T-helper 1 cell treated with Interleukin-12 subunit alpha and Interleukin-12 subunit beta and Interleukin-4 antibody, amounts not matched to agents 30 μg/mL and 1 μg/mL, for 36 hours (primary cell): ENCODE results near the gene NFATC3.
A peak's percentile ranks its signal among the peaks of the same experiment; 100 is the strongest.

ENCODE experiments used
- H3K27ac Mint-ChIP-seq: one replicate; pipeline ENCODE4 v1.8.0; 2021; ENCODE audit warnings: mild to moderate bottlenecking, mixed read lengths
- H3K27me3 Mint-ChIP-seq: one replicate; pipeline ENCODE4 v1.8.0; 2021; ENCODE audit warnings: low read depth, mixed read lengths
- H3K36me3 Mint-ChIP-seq: one replicate; pipeline ENCODE4 v1.8.0; 2021; ENCODE audit warnings: low read depth, mixed read lengths
- H3K4me1 Mint-ChIP-seq: one replicate; pipeline ENCODE4 v1.8.0; 2021; ENCODE audit warnings: low read depth, mixed read lengths
- H3K4me3 Mint-ChIP-seq: one replicate; pipeline ENCODE4 v1.8.0; 2021; ENCODE audit warnings: mild to moderate bottlenecking, moderate library complexity, mixed read lengths
- H3K9me3 Mint-ChIP-seq: one replicate; pipeline ENCODE4 v1.8.0; 2021; ENCODE audit warnings: mixed read lengths

NFATC3 gene

GRCh38 chr16:68079626-68080344 lies 5.4 kb upstream of the NFATC3 start:
- H3K27me3 Mint-ChIP-seq: no peaks in the 10 kb centered on the region
- H3K4me1 Mint-ChIP-seq: peaks cover 81% of the 10 kb centered on the region
- no peaks in the 10 kb centered on the region for H3K9me3 Mint-ChIP-seq
- H3K27ac Mint-ChIP-seq: peak overlapping the region; percentile 91
- peak overlapping the region; percentile 60 for H3K4me3 Mint-ChIP-seq
- peaks cover 23% of the 10 kb centered on the region for H3K36me3 Mint-ChIP-seq

DNA sequence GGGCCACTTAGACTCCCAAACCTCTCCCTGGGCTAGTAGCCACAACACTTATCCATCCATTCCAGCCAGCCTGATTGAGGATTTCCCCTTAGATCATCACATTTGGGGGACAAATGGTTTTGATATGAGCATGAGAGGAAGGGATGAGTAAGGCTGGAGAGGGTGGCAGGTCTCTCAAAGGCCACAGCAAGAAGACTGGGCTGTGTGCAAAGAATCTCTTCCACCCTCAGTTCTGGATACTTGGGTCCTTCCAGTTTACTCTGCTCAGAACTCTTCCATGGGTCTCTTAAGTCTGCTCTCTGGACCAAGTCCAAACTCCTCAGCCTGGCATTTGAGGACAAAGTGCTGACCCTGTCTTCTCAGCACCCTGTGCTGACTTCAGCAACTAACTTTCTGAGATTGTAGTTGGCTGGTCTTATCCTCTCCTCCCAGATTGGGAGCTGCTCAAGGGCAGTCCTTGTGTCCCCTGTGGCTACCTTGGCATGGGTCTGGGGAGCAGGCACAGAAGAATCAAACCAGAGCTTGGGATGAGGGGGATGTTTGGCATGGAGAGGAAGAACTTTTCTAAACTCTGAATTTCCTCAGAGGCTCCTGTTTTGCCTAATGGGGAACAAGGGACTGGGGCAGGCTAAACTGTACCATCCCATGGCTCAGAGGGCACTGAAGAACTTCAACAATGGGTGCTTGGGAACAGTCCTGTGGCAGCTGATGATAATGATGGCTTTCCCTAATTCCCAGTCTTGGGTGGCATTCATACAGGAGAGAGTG lies 3.1 kb upstream of the NFATC3 start:
- Mint-ChIP-seq H3K27ac (peak overlapping the region; percentile 86), H3K9me3 (no peaks in the 10 kb centered on the region), H3K36me3 (peaks cover 16% of the 10 kb centered on the region), H3K27me3 (no peaks in the 10 kb centered on the region), H3K4me3 (no peak overlapping the region), H3K4me1 (peaks cover 66% of the 10 kb centered on the region)

GRCh38 chr16:68082629-68083238 lies 2.4 kb upstream of the NFATC3 start:
- Mint-ChIP-seq H3K9me3 (no peaks in the 10 kb centered on the region), H3K27ac (peak overlapping the region; percentile 89), H3K36me3 (peaks cover 16% of the 10 kb centered on the region), H3K4me1 (peaks cover 67% of the 10 kb centered on the region), H3K4me3 (no peak overlapping the region), H3K27me3 (no peaks in the 10 kb centered on the region)

DNA sequence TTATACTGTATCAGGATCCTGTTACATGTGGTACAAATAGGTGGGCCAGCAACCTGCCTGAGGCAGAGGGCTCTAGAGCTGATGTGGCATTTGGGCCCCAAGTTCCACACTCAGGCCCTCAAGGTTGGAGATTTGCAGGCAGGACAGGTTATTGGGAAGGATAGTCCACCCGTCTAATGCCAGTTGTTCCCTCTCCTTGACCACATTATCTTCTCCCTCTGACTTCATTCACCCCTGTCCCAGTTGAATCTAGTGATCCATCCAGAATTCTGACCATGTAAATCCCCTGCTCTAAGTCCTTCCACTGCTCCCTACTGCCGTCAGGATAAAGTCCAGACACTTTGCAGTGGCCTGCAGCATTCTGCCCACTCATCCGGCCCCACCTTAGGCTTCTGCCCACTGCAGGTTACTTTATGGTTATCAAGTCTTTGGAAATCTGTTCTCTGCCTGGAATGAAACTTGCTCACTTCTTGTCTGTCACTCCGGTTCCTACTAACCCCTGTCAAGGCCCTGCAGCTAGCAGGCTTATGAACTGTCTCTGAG lies 1.9 kb upstream of the NFATC3 start:
- H3K9me3 Mint-ChIP-seq: no peaks in the 10 kb centered on the region
- peaks cover 10% of the 10 kb centered on the region for H3K36me3 Mint-ChIP-seq
- H3K27ac Mint-ChIP-seq: peak overlapping the region; percentile 89
- H3K27me3 Mint-ChIP-seq: no peaks in the 10 kb centered on the region
- H3K4me3 Mint-ChIP-seq: no peak overlapping the region
- peaks cover 63% of the 10 kb centered on the region for H3K4me1 Mint-ChIP-seq

- H3K9me3 Mint-ChIP-seq: no peaks in the 10 kb centered on the region
- H3K27me3 Mint-ChIP-seq: no peaks in the 10 kb centered on the region
- H3K36me3 Mint-ChIP-seq: peaks cover 10% of the 10 kb centered on the region
- peak overlapping the region; percentile 89 for H3K27ac Mint-ChIP-seq
- peak overlapping the region; percentile 80 for H3K4me3 Mint-ChIP-seq
- peaks cover 59% of the 10 kb centered on the region for H3K4me1 Mint-ChIP-seq
Observed at GRCh38 chr16:68083861-68084503, 1.2 kb upstream of the NFATC3 start.

GRCh38 chr16:68084504-68085258 lies 489 bp upstream of the NFATC3 start:
- H3K36me3 Mint-ChIP-seq: peaks cover 11% of the 10 kb centered on the region
- peak overlapping the region; percentile 80 for H3K4me3 Mint-ChIP-seq
- no peaks in the 10 kb centered on the region for H3K27me3 Mint-ChIP-seq
- peaks cover 59% of the 10 kb centered on the region for H3K4me1 Mint-ChIP-seq
- H3K27ac Mint-ChIP-seq: peak overlapping the region; percentile 89
- no peaks in the 10 kb centered on the region for H3K9me3 Mint-ChIP-seq

DNA sequence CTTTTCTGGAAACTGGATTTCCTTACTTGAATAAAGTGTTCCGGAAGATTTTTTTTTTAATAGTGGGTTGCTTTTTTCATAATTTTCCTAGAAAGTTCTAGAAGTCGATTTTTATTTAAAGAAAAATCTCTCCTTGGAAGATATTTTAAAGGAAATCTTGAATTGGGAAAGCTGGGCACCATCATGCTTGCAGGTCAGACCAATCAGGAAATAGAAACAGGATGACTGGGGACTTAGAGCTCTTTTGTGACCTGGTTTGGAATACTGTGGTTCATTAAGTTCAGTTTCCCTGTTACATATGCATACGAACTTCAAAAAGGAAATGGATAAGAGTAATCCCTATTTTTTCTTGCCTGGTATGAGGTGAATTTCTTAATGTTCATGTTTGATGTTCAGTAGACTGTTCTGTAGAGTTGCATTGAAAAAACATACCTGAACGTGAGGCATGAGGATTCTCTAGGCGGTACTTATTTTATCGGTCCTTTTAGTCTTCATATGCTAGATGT lies 1.2 kb downstream of the NFATC3 start:
- Mint-ChIP-seq H3K4me3 (peak overlapping the region; percentile 89), H3K9me3 (no peaks in the 10 kb centered on the region), H3K36me3 (peaks cover 11% of the 10 kb centered on the region), H3K27me3 (no peaks in the 10 kb centered on the region), H3K27ac (peak overlapping the region; percentile 93), H3K4me1 (peaks cover 58% of the 10 kb centered on the region)

- Mint-ChIP-seq H3K36me3 (peaks cover 9% of the 10 kb centered on the region), H3K27me3 (no peaks in the 10 kb centered on the region), H3K4me3 (peak overlapping the region; percentile 89), H3K4me1 (peaks cover 58% of the 10 kb centered on the region), H3K9me3 (no peaks in the 10 kb centered on the region), H3K27ac (peak overlapping the region; percentile 72)
Observed at GRCh38 chr16:68086860-68087268, 1.7 kb downstream of the NFATC3 start.

DNA sequence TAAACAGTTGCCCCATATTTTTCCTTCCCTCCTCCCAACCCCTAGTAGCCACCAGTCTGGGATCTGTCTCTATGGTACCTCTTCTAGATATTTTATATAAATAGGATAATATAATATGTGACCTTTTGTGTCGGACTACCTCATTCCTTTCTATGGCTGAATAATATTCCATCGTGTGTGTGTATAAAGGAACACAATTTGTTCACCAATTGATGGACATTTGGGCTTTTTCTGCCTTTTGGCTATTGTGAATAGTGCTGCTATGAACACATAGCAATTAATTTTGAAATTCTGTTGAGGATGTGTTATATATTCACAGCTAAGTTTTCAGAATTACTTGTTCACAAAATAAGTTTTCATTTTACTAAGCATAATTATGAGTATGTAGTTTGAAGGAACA lies 2.5 kb downstream of the NFATC3 start:
- H3K27ac Mint-ChIP-seq: peak overlapping the region; percentile 51
- no peaks in the 10 kb centered on the region for H3K9me3 Mint-ChIP-seq
- peak overlapping the region; percentile 89 for H3K4me3 Mint-ChIP-seq
- H3K36me3 Mint-ChIP-seq: peaks cover 9% of the 10 kb centered on the region
- no peaks in the 10 kb centered on the region for H3K27me3 Mint-ChIP-seq
- peaks cover 52% of the 10 kb centered on the region for H3K4me1 Mint-ChIP-seq

GRCh38 chr16:68088130-68088972 lies 3.2 kb downstream of the NFATC3 start:
- Mint-ChIP-seq H3K27me3 (no peaks in the 10 kb centered on the region), H3K27ac (peak overlapping the region; percentile 51), H3K9me3 (no peaks in the 10 kb centered on the region), H3K4me1 (peaks cover 50% of the 10 kb centered on the region), H3K36me3 (peaks cover 10% of the 10 kb centered on the region), H3K4me3 (peak overlapping the region; percentile 89)

- Mint-ChIP-seq H3K27me3 (no peaks in the 10 kb centered on the region), H3K27ac (peak overlapping the region; percentile 46), H3K36me3 (peaks cover 10% of the 10 kb centered on the region), H3K4me3 (peak overlapping the region; percentile 76), H3K4me1 (peaks cover 47% of the 10 kb centered on the region), H3K9me3 (no peaks in the 10 kb centered on the region)
Observed at GRCh38 chr16:68089067-68089466, 3.9 kb downstream of the NFATC3 start.

- peak overlapping the region; percentile 73 for H3K4me3 Mint-ChIP-seq
- H3K27me3 Mint-ChIP-seq: no peaks in the 10 kb centered on the region
- H3K4me1 Mint-ChIP-seq: peaks cover 51% of the 10 kb centered on the region
- peaks cover 10% of the 10 kb centered on the region for H3K36me3 Mint-ChIP-seq
- H3K9me3 Mint-ChIP-seq: no peaks in the 10 kb centered on the region
- H3K27ac Mint-ChIP-seq: peak overlapping the region; percentile 23
Observed at GRCh38 chr16:68090130-68090529, 5.0 kb downstream of the NFATC3 start.

- peaks cover 10% of the 10 kb centered on the region for H3K36me3 Mint-ChIP-seq
- H3K27ac Mint-ChIP-seq: peak overlapping the region; percentile 43
- no peaks in the 10 kb centered on the region for H3K27me3 Mint-ChIP-seq
- no peaks in the 10 kb centered on the region for H3K9me3 Mint-ChIP-seq
- peak overlapping the region; percentile 73 for H3K4me3 Mint-ChIP-seq
- H3K4me1 Mint-ChIP-seq: peaks cover 52% of the 10 kb centered on the region
Observed at GRCh38 chr16:68090533-68090932, 5.4 kb downstream of the NFATC3 start.
